Osteocyte (in vitro differentiated cells): ENCODE data around the gene BLOC1S6. TPM values are rescaled to one million over a fixed set of nuclear protein-coding genes. Genes with fewer than 3 reads are reported as not detected.

Experiments used
- DNase-seq: peaks from one replicate; pipeline ENCODE4 v3.0.0; 2021; ENCODE audit warnings: mixed read lengths; ENCODE audit not compliant: unreplicated experiment; ENCODE audit errors: extremely low spot score
- H3K27ac Mint-ChIP-seq: one replicate; pipeline ENCODE4 v1.8.0; 2021; ENCODE audit warnings: mild to moderate bottlenecking, mixed read lengths; ENCODE audit not compliant: unreplicated experiment
- H3K27me3 Mint-ChIP-seq: one replicate; pipeline ENCODE4 v1.8.0; 2021; ENCODE audit warnings: mixed read lengths; ENCODE audit not compliant: unreplicated experiment
- H3K36me3 Mint-ChIP-seq: one replicate; pipeline ENCODE4 v1.8.0; 2021; ENCODE audit warnings: mixed read lengths; ENCODE audit not compliant: unreplicated experiment
- H3K4me1 Mint-ChIP-seq: one replicate; pipeline ENCODE4 v1.8.0; 2021; ENCODE audit warnings: mixed read lengths; ENCODE audit not compliant: unreplicated experiment
- H3K4me3 Mint-ChIP-seq: one replicate; pipeline ENCODE4 v1.8.0; 2021; ENCODE audit warnings: mild to moderate bottlenecking, moderate library complexity, mixed read lengths; ENCODE audit not compliant: unreplicated experiment
- H3K9me3 Mint-ChIP-seq: one replicate; pipeline ENCODE4 v1.8.0; 2021; ENCODE audit warnings: mixed read lengths; ENCODE audit not compliant: unreplicated experiment
- CTCF ChIP-seq: fragments of 200-600 bp; sonication (generic); IDR thresholded peaks from 2 replicates; pipeline ENCODE4 v1.5.0; 2021; ENCODE audit warnings: antibody characterized with exemption, mild to moderate bottlenecking, moderate library complexity
- total RNA-seq: library from RNA; stranded (reverse); gene quantifications from 2 replicates; pipeline ENCODE4 v1.2.1, GENCODE V29; 2021

Gene BLOC1S6
- total RNA-seq, 1 donor from 2014 or later, result 49.7 TPM

- H3K27ac Mint-ChIP-seq, result peak within 1 kb of the TSS; percentile 82
- H3K36me3 Mint-ChIP-seq, result no peaks in the 10 kb centered on the region
- TF ChIP-seq CTCF, result no peak
- H3K27me3 Mint-ChIP-seq, result no peaks in the 10 kb centered on the region
- peaks cover 4% of the 10 kb centered on the region for H3K9me3 Mint-ChIP-seq
- peak within 1 kb of the TSS; percentile 90 for H3K4me3 Mint-ChIP-seq
- peak; percentile 88 for DNase-seq
- H3K4me1 Mint-ChIP-seq, result peaks cover 42% of the 10 kb centered on the region
Measured at GRCh38 chr15:45634432-45635190, 47.4 kb downstream of the BLOC1S6 start, which contains the start of gene SQOR. TSS of gene SQOR (plus strand) at chr15:45635029. CDS start at chr15:45658924, 23,895 bp downstream.

- peaks cover 48% of the 10 kb centered on the region for H3K4me1 Mint-ChIP-seq
- peak overlapping the region; percentile 82 for H3K27ac Mint-ChIP-seq
- peaks cover 4% of the 10 kb centered on the region for H3K9me3 Mint-ChIP-seq
- no peak for DNase-seq
- H3K4me3 Mint-ChIP-seq, result peak overlapping the region; percentile 90
- TF ChIP-seq CTCF, result peak; percentile 63
- H3K36me3 Mint-ChIP-seq, result no peaks in the 10 kb centered on the region
- H3K27me3 Mint-ChIP-seq, result no peaks in the 10 kb centered on the region
Measured at GRCh38 chr15:45635191-45635638, 48.0 kb downstream of the BLOC1S6 start.

- H3K27me3 Mint-ChIP-seq, result no peaks in the 10 kb centered on the region
- H3K27ac Mint-ChIP-seq, result peak overlapping the region; percentile 82
- H3K4me3 Mint-ChIP-seq, result peak overlapping the region; percentile 90
Measured at GRCh38 chr15:45635763-45636292, 48.6 kb downstream of the BLOC1S6 start.

GRCh38 chr15:45637141-45637540, 50.0 kb downstream of the BLOC1S6 start:
- Mint-ChIP-seq H3K9me3 (peaks cover 4% of the 10 kb centered on the region), H3K4me1 (peaks cover 57% of the 10 kb centered on the region), H3K36me3 (no peaks in the 10 kb centered on the region), H3K27ac (peak overlapping the region; percentile 96), H3K27me3 (no peaks in the 10 kb centered on the region), H3K4me3 (peak overlapping the region; percentile 59)
- no peak for TF ChIP-seq CTCF
- no peak for DNase-seq

More at GRCh38 chr15:45635763-45636292, 48.6 kb downstream of the BLOC1S6 start:
- no peak for TF ChIP-seq CTCF
- H3K4me1 Mint-ChIP-seq, result peaks cover 53% of the 10 kb centered on the region
- DNase-seq, result no peak
- H3K36me3 Mint-ChIP-seq, result no peaks in the 10 kb centered on the region
- peaks cover 4% of the 10 kb centered on the region for H3K9me3 Mint-ChIP-seq

GRCh38 chr15:45637552-45638033, 50.4 kb downstream of the BLOC1S6 start:
- no peak for TF ChIP-seq CTCF
- Mint-ChIP-seq H3K27me3 (no peaks in the 10 kb centered on the region), H3K4me1 (peaks cover 62% of the 10 kb centered on the region), H3K4me3 (peak overlapping the region; percentile 59), H3K9me3 (peaks cover 4% of the 10 kb centered on the region), H3K27ac (peak overlapping the region; percentile 96), H3K36me3 (no peaks in the 10 kb centered on the region)
- DNase-seq, result no peak
